ENCODE results near the gene MYO15A.

MYO15A gene

GRCh38 chr17:18105027-18105426 lies 3.5 kb upstream of the MYO15A start:
- no peak for DNase-seq (ENCODE audit: low read depth in 1 of 2, low spot score in 1 of 2)

GRCh38 chr17:18105595-18105994 lies 3.0 kb upstream of the MYO15A start:
- DNase-seq (ENCODE audit: low read depth in 1 of 2, low spot score in 1 of 2): no peak

DNA sequence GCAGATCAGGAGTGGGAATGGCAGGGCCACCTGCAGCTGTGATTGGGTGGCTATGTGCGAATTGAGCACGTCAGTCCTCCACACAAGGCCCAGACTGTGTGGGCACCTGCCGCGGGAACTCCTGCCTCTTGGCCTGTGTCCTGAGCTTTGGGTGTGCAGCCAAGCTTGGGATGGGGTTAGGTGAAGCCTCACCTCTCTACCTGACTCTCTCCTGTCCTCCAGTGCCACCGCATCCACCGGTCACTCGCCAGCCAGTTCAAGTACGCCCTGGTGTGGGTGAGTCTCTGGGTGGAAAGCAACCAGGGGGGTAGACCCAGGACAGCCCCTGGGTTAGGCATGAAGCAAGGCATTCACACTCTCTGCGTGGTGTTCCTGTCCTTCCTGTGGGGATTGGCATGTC lies 2.3 kb upstream of the MYO15A start:
- no peak for DNase-seq (ENCODE audit: low read depth in 1 of 2, low spot score in 1 of 2)

DNA sequence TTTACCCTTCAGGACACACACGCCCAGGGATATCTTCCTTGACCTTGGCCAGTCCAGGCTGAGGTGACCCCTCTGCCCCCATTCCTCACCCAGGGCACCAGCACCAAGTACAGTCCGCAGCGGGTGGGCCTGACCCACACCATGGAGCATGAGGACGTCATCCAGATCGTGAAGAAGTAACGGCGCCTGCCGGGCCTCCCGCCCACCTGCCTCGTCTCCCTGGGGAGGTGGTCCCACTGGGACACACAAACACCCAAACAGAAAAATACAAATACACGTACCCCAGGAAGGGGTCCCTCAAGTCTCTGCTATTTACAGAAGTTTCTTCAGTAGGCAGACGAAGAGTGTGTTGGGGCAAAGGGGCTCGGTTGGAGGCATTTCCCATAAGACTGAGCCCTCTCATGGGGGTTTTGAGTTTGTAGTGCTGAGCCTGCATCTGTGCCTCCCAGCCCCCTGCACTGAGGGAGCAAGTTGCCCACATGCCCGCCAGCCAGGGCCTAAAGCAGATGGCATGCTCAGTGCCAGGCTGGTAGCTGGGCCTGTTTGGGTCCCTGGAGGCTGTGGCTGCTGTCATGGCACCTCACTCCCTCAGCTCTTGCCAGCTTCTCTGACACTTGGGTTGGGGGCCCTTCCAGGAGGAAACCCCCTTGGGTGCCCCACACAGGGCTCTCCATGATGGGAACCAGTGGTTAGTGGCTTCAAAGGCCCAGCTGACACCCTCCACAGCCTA lies 1.3 kb upstream of the MYO15A start:
- DNase-seq (ENCODE audit: low read depth in 1 of 2, low spot score in 1 of 2): no peak

DNA sequence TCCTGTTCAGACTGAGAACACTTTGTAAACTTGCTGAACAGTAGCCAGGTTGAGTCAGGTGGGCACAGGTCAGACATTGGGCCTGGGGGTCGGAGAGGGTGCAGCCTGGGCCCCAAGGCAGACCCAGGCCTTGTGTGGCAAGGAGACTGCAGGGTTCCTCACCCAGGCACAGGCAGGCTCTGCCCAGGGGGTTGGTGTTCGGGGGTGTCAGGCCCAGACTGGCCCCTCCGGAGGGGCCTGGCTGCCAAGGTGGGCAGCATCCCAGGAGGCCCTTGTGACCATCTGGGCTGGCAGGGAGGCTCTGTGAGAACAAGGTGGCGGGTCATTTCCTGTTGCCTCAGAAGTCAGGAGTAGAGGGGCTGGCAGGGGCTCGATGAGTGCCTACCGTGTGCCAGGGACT lies 585 bp upstream of the MYO15A start:
- no peak for DNase-seq (ENCODE audit: low read depth in 1 of 2, low spot score in 1 of 2)

DNA sequence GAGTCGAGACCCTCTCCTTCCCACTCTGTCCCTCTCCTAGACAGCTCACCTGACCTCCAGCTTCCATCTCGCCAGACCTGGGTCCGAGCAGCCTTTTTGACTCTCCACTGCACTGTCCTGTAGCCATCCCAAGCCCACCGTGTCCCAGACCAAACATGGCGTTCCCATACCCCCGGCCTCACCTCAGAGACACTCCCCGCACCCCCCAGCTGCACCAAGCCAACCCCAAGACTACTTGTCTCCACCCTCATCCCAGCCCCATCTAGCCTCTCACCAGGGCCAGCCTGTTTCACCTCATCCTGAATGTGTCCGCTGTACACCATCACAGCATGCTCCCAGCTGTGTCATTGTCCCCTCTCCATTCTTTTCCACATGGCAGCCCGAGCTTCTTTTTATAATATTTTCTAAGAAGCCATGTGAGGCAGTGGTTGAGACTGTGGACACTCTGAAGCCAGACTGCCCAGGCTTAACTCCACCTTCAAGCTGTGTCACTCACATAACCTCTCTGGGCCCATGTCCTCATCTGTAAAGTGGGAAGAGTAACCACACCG lies 1.5 kb downstream of the MYO15A start:
- DNase-seq (ENCODE audit: low read depth in 1 of 2, low spot score in 1 of 2): no peak

GRCh38 chr17:18110636-18111145 lies 2.1 kb downstream of the MYO15A start:
- no peak for DNase-seq (ENCODE audit: low read depth in 1 of 2, low spot score in 1 of 2)

GRCh38 chr17:18111330-18111971 lies 2.9 kb downstream of the MYO15A start:
- no peak for DNase-seq (ENCODE audit: low read depth in 1 of 2, low spot score in 1 of 2)

DNA sequence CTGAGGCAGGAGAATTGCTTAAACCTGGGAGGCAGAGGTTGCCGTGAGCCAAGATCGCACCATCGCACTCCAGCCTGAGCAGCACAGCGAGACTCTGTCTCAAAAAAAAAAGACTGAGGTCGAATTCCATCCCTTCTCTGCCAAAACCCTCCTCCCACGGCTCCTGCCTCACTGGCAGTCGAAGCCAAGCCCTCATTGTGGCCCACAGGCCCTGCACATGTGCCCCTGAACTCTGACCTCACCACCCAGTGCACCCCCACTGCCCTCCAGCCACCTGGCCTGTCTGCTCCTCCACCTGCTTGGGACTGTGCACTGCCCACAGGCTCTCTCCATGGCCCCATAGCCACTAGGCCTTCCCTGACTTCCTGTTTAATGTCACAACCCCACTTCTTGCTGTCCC lies 7.0 kb downstream of the MYO15A start:
- no peak for DNase-seq (ENCODE audit: low read depth in 1 of 2, low spot score in 1 of 2)

DNA sequence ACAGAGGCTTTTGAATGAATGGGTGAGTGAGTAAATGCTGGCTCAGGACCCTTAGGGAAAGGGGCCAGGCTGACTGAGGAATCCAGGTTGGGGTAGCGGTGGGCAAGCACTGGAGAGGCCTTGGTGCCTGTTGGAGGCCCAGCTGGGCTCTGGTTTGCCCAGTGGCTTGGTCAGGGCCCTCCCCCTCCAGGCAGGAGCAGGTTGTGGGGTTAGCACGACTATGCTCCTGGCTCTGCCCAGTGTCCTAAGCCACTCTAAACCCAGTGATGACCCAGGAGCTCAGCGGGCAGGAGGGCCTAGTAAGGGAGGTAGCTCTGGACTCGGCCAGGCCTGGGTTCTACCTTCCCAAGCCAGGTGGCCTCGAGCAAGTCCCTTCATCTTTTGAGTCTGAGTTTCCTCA lies 7.5 kb downstream of the MYO15A start:
- DNase-seq (ENCODE audit: low read depth in 1 of 2, low spot score in 1 of 2): no peak

DNA sequence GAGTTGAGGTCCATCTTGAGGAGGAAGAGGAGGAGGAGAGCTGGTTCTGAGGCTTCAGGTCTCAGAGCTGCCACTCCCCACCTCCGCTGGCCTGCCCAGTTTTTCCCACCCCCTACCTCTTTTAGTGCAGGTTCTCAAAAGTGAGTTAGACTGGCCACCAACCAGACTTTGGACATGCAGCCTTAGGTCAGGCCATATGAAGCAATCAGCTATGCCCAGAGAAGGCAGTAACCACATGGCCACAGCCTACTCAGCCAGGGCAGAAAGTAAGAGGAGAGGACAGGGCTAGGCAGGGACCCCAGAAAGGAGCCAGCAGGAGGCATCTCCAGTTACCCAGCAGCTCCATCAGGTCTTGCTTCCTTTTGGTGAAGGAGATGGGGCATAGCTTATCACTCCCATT lies 9.0 kb downstream of the MYO15A start:
- no peak for DNase-seq (ENCODE audit: low read depth in 1 of 2, low spot score in 1 of 2)

- DNase-seq (ENCODE audit: low read depth in 1 of 2, low spot score in 1 of 2): no peak
These were observed 9.7 kb downstream of the MYO15A start for GRCh38 chr17:18117982-18118975.

GRCh38 chr17:18119166-18119745 lies 10.7 kb downstream of the MYO15A start:
- no peak for DNase-seq (ENCODE audit: low read depth in 1 of 2, low spot score in 1 of 2)

DNA sequence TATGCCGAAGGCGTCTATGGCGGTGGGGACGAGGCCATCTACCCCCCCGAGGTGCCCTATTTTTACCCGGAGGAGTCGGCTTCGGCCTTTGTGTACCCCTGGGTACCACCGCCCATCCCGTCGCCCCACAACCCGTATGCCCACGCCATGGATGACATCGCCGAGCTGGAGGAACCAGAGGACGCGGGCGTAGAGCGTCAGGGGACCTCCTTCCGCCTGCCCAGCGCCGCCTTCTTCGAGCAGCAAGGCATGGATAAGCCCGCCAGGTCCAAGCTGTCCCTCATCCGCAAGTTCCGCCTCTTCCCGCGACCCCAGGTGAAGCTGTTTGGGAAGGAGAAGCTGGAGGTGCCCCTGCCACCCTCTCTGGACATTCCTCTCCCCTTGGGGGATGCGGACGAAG lies 11.4 kb downstream of the MYO15A start:
- no peak for DNase-seq (ENCODE audit: low read depth in 1 of 2, low spot score in 1 of 2)

- DNase-seq (ENCODE audit: low read depth in 1 of 2, low spot score in 1 of 2): no peak
These were observed 12.0 kb downstream of the MYO15A start for GRCh38 chr17:18120461-18121017.

GRCh38 chr17:18121144-18121910 lies 12.8 kb downstream of the MYO15A start:
- no peak for DNase-seq (ENCODE audit: low read depth in 1 of 2, low spot score in 1 of 2)

DNA sequence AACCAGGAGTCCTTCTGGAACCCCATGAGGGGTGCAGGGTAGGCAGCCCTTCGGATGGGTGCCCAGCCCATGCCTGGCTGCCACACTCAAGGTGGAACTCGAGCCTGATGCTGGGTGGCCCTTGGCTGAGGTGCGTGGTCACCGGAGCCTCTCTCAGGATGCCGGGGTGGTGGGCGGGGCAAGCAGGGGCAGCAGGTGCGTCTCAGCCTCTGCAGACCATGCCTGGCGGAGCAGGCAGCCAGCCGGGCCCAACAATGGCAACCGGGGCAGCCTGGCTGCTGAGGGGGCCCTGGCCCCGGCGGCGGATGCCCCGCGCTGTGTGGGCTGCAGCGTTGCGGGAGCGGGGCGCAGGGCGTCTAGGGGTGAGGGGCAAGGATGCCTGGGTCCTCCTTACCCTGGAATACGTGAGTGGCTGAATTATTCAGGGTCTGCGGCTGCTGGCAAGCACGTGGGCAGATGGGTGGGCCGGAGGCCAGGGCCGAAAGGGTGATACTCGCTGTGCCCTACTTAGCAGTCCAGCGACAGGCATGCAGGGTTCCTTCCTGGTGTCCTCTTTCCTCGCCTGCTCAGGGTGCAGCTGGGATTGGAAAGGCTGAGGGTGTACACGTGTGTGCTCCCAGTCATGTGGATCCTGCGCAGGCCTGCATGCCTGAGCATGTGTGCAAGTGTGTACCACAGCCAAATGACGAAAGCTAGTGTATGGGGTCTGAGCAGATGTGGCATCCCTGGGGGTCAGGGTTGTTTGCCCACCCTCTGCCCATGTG lies 14.6 kb downstream of the MYO15A start:
- no peak for DNase-seq (ENCODE audit: low read depth in 1 of 2, low spot score in 1 of 2)

DNA sequence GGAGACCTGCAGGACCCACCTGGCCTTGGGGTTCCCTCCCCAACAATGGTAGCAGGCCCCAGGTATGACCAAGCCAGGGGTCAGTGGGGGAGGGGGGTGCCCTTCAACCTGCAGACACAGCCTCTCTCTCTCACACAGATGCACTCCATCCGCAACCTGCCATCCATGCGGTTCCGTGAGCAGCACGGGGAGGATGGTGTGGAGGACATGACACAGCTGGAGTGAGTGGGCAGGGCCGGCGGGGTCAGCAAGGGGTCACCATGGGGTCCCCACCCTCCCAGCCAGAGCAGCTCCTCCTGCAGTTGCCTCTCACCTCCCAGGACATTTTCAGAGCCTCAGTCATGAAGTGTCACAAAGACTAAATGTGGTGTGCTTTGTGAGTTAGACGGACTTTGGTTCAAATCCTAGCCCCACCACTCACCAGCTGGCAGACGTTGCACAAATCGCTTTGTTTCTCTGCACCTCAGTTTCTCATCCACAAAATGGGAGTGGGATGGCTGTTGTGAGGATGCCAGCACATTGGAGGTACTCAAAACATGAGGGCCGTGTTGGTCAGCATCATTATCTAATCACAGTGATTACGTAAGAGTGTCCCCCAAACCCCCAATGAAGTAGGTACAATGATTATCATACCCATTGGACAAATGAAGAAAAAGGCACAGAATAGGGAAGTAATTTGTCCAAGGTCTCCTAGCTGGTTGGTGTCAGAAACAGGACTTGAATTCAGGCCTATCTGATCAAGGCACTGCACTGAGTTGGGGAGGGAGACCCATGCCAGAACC lies 16.0 kb downstream of the MYO15A start:
- DNase-seq (ENCODE audit: low read depth in 1 of 2, low spot score in 1 of 2): no peak
